Activated T-helper 2 cell treated with anti-CD3 and anti-CD28 coated beads, Interferon-gamma antibody, Interleukin-2, Interleukin-4, amounts not matched to agents 10 μg/mL and 5 μg/mL and 100 μg/mL, durations not matched to agents 14 hours and 24 hours and 36 hours (primary cell): ENCODE results near the gene PDPK1. TPM values are rescaled to one million over a fixed set of nuclear protein-coding genes. Genes with fewer than 3 reads are reported as not detected.

ENCODE experiments used
- DNase-seq: peaks from one replicate; pipeline ENCODE4 v3.0.0; 2021; ENCODE audit warnings: low spot score
- H3K27ac Mint-ChIP-seq: one replicate; pipeline ENCODE4 v1.8.0; 2021; ENCODE audit warnings: mixed read lengths
- H3K27me3 Mint-ChIP-seq: one replicate; pipeline ENCODE4 v1.8.0; 2021; ENCODE audit warnings: low read depth, mixed read lengths
- H3K36me3 Mint-ChIP-seq: one replicate; pipeline ENCODE4 v1.8.0; 2021; ENCODE audit warnings: low read depth, mixed read lengths
- H3K4me1 Mint-ChIP-seq: one replicate; pipeline ENCODE4 v1.8.0; 2021; ENCODE audit warnings: low read depth, mixed read lengths
- H3K4me3 Mint-ChIP-seq: one replicate; pipeline ENCODE4 v1.8.0; 2021; ENCODE audit warnings: low read depth, mild to moderate bottlenecking, moderate library complexity, mixed read lengths
- H3K9me3 Mint-ChIP-seq: one replicate; pipeline ENCODE4 v1.8.0; 2021; ENCODE audit warnings: mixed read lengths
- intact Hi-C: fragments of 100-400 bp; cut with micrococcal nuclease; formaldehyde crosslinking; loops from one replicate; pipeline ENCODE4 v1.15.1; 2023
- total RNA-seq: library from RNA; stranded (reverse); gene quantifications from 2 replicates; pipeline ENCODE4 v1.2.3, GENCODE V29; 2022

PDPK1 gene
- 45.7 and 48.5 TPM in 2 replicates for total RNA-seq

GRCh38 chr16:2537451-2538379 lies at the start of gene PDPK1:
PDPK1 (plus strand) TSS chr16:2538021; CDS start chr16:2538113, 92 bp downstream.
- DNase-seq: peak; percentile 94
- peak within 1 kb of the TSS; percentile 72 for H3K27ac Mint-ChIP-seq
- H3K36me3 Mint-ChIP-seq: peaks cover 21% of the 10 kb centered on the region
- peak within 1 kb of the TSS; percentile 85 for H3K4me3 Mint-ChIP-seq
- peaks cover 32% of the 10 kb centered on the region for H3K4me1 Mint-ChIP-seq
- intact Hi-C loops: no loop called here
- H3K27me3 Mint-ChIP-seq: no peaks in the 10 kb centered on the region
- no peaks in the 10 kb centered on the region for H3K9me3 Mint-ChIP-seq

GRCh38 chr16:2489581-2489980 lies 48.2 kb upstream of the PDPK1 start:
- H3K27ac Mint-ChIP-seq: no peak overlapping the region
- no peak overlapping the region for H3K4me3 Mint-ChIP-seq
- H3K27me3 Mint-ChIP-seq: no peaks in the 10 kb centered on the region
- intact Hi-C loops: no loop called here
- no peak for DNase-seq
- H3K4me1 Mint-ChIP-seq: peaks cover 13% of the 10 kb centered on the region
- no peaks in the 10 kb centered on the region for H3K36me3 Mint-ChIP-seq
- H3K9me3 Mint-ChIP-seq: no peaks in the 10 kb centered on the region

- no peaks in the 10 kb centered on the region for H3K36me3 Mint-ChIP-seq
- no peaks in the 10 kb centered on the region for H3K27me3 Mint-ChIP-seq
- peaks cover 13% of the 10 kb centered on the region for H3K4me1 Mint-ChIP-seq
Observed at GRCh38 chr16:2490190-2491105, 47.4 kb upstream of the PDPK1 start.

GRCh38 chr16:2492292-2492691 lies 45.5 kb upstream of the PDPK1 start:
- DNase-seq: no peak
- intact Hi-C loops: no loop called here
- H3K4me3 Mint-ChIP-seq: no peak overlapping the region
- H3K36me3 Mint-ChIP-seq: no peaks in the 10 kb centered on the region
- H3K27me3 Mint-ChIP-seq: no peaks in the 10 kb centered on the region
- no peaks in the 10 kb centered on the region for H3K9me3 Mint-ChIP-seq
- peaks cover 6% of the 10 kb centered on the region for H3K4me1 Mint-ChIP-seq
- H3K27ac Mint-ChIP-seq: no peak overlapping the region

More at GRCh38 chr16:2490190-2491105, 47.4 kb upstream of the PDPK1 start:
- no peaks in the 10 kb centered on the region for H3K9me3 Mint-ChIP-seq
- intact Hi-C loops: no loop called here
- H3K27ac Mint-ChIP-seq: no peak overlapping the region
- no peak for DNase-seq
- H3K4me3 Mint-ChIP-seq: no peak overlapping the region

GRCh38 chr16:2493605-2494004 lies 44.2 kb upstream of the PDPK1 start:
- intact Hi-C loops: no loop called here
- Mint-ChIP-seq H3K27me3 (no peaks in the 10 kb centered on the region), H3K36me3 (peaks cover 3% of the 10 kb centered on the region), H3K4me1 (no peaks in the 10 kb centered on the region), H3K4me3 (no peak overlapping the region), H3K27ac (no peak overlapping the region), H3K9me3 (no peaks in the 10 kb centered on the region)
- DNase-seq: no peak

GRCh38 chr16:2494616-2495015 lies 43.2 kb upstream of the PDPK1 start:
- H3K27ac Mint-ChIP-seq: no peak overlapping the region
- no peaks in the 10 kb centered on the region for H3K27me3 Mint-ChIP-seq
- no peak for DNase-seq
- H3K36me3 Mint-ChIP-seq: peaks cover 3% of the 10 kb centered on the region
- H3K4me3 Mint-ChIP-seq: no peak overlapping the region
- H3K4me1 Mint-ChIP-seq: no peaks in the 10 kb centered on the region
- intact Hi-C loops: no loop called here
- no peaks in the 10 kb centered on the region for H3K9me3 Mint-ChIP-seq

- Mint-ChIP-seq H3K9me3 (no peaks in the 10 kb centered on the region), H3K27me3 (no peaks in the 10 kb centered on the region), H3K4me3 (no peak overlapping the region), H3K27ac (no peak overlapping the region), H3K36me3 (peaks cover 3% of the 10 kb centered on the region), H3K4me1 (no peaks in the 10 kb centered on the region)
- no peak for DNase-seq
- intact Hi-C loops: no loop called here
Observed at GRCh38 chr16:2495041-2495440, 42.8 kb upstream of the PDPK1 start.

- DNase-seq: no peak
- intact Hi-C loops: no loop called here
- H3K4me1 Mint-ChIP-seq: no peaks in the 10 kb centered on the region
- peaks cover 3% of the 10 kb centered on the region for H3K36me3 Mint-ChIP-seq
- H3K27me3 Mint-ChIP-seq: no peaks in the 10 kb centered on the region
- H3K27ac Mint-ChIP-seq: no peak overlapping the region
- H3K9me3 Mint-ChIP-seq: no peaks in the 10 kb centered on the region
- no peak overlapping the region for H3K4me3 Mint-ChIP-seq
Observed at GRCh38 chr16:2496223-2497115, 41.4 kb upstream of the PDPK1 start.

GRCh38 chr16:2497116-2497630 lies 40.6 kb upstream of the PDPK1 start:
- no peak for DNase-seq
- H3K27ac Mint-ChIP-seq: no peak overlapping the region
- H3K27me3 Mint-ChIP-seq: no peaks in the 10 kb centered on the region
- H3K36me3 Mint-ChIP-seq: peaks cover 3% of the 10 kb centered on the region
- no peaks in the 10 kb centered on the region for H3K9me3 Mint-ChIP-seq
- no peak overlapping the region for H3K4me3 Mint-ChIP-seq
- H3K4me1 Mint-ChIP-seq: no peaks in the 10 kb centered on the region
- intact Hi-C loops: no loop called here

- H3K36me3 Mint-ChIP-seq: peaks cover 3% of the 10 kb centered on the region
- no peaks in the 10 kb centered on the region for H3K9me3 Mint-ChIP-seq
- intact Hi-C loops: no loop called here
- no peak overlapping the region for H3K27ac Mint-ChIP-seq
- no peak for DNase-seq
- no peak overlapping the region for H3K4me3 Mint-ChIP-seq
- H3K4me1 Mint-ChIP-seq: no peaks in the 10 kb centered on the region
- no peaks in the 10 kb centered on the region for H3K27me3 Mint-ChIP-seq
Observed at GRCh38 chr16:2497695-2498484, 39.9 kb upstream of the PDPK1 start.

GRCh38 chr16:2498531-2499253 lies 39.1 kb upstream of the PDPK1 start:
- Mint-ChIP-seq H3K27ac (no peak overlapping the region), H3K27me3 (no peaks in the 10 kb centered on the region), H3K4me1 (no peaks in the 10 kb centered on the region), H3K36me3 (peaks cover 3% of the 10 kb centered on the region), H3K4me3 (no peak overlapping the region), H3K9me3 (no peaks in the 10 kb centered on the region)
- intact Hi-C loops: no loop called here
- DNase-seq: no peak
